ENCODE data around the gene ASPHD1.

The ASPHD1 gene

DNA sequence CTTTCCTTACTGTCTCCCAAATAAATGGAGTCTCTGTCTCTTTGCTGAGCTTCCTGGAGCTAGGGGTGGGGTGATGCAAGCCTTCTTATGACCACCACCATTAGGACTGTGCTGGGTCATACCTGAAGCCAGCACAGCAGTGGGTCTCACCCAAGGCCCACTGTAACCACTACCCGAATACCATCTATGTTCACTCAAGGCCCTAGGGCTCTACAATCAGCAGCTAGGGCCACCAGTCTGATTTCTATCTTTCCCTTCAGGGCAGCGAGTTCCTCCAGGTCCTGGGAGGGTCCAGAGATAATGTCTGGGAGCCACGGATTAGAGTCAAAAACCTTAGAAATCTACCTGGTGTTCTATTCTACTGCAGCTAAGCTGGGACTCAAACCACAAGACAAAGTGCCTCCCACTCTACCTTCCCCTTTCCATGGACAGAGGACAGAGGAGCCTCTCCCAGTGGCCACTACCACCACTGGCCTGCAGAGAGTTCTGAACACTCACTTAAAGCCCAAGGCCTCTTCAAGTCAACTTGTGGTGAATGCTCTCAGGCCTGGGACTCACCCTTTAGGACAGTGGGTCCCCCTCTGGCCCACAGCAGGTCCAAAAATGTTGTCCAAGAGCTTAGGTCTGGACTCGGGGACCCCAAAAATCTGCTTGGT, 50.6 kb downstream of the ASPHD1 start:
- no peak for DNase-seq

DNA sequence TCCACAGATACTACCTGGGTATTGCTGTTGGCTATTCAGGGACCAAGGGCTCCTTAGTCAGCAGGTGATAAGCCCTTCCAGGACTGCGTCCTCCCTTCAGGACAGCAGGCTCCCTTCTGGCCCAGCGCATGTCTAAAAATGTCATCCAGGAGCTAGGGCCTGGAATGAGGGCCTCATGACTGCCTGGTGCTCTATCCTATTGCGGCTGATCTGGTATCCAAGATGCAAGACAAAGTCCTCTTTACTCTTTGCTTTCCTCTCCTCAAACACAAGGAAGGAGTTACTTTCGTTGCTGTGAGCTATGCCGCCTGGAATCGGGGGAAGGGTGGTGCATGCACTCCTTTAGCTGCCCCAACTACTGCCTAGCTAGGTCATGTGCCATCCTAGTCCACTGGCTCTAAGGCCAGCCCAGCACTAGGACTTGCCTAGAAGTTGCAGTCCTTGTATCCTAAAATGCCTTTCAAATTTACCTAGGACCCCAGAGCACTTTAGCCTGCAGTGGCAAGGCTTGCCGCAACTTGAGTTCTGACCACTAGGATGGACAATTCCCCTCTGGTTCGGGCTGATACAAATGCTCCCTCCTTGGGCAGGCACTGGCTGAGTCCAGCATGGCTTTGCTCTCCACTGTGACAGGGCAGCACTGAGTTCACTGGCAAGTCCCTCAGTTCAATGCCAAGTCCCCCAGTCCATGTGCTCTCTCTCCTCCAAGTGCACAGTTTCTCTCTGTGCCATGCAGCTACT, 51.5 kb downstream of the ASPHD1 start:
- no peak for DNase-seq
